ENCODE measurements around the gene CILP2.

Gene CILP2

DNA sequence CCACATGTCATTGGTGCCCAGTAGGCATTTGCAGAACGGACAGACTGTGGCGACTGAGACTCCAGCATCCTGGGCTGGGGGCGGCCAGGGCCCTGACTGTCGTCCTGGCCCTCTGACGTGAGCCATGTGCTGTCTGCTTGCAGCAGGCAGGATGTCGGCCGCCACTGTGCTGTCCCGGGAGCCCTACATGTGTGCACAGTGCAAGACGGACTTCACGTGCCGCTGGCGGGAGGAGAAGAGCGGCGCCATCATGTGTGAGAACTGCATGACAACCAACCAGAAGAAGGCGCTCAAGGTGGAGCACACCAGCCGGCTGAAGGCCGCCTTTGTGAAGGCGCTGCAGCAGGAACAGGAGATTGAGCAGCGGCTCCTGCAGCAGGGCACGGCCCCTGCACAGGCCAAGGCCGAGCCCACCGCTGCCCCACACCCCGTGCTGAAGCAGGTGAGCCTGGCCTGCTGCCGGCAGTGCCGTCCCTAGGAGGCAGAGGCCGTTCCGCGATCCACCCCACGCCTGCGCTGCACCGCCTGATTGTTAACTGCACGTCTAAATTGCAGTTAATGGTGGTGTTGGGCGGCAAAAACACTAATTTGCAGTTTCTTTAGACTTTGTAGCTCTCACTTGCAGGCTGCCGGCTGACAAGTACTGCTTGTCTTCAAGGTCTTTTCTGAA is 37.0 kb upstream of the CILP2 start:
- TF ChIP-seq POLR2A (IDR thresholded peaks at IDR 0.05; ENCODE audit: low read depth, low read length) = no peak
- DNase-seq (ENCODE audit: insufficient read length, low spot score) (no peak), FAIRE-seq (no peak)

DNA sequence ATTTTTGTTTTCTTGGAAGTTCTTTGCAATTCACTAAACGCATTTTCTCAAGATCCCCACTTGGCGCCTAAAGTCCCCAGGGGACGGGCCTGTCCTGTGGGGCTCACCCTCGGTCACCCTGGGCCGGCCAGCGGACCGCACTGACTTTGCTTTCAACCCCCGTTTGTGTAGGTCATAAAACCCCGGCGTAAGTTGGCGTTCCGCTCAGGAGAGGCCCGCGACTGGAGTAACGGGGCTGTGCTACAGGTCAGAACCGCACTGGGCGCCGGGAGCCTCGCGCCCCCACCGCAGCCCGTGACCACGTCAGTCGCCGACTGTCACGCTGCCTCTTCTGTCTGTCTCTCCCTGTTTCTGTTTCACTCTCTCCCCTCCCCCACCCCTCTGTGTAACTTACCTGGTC is 36.3 kb upstream of the CILP2 start:
- FAIRE-seq = no peak
- TF ChIP-seq POLR2A (IDR thresholded peaks at IDR 0.05; ENCODE audit: low read depth, low read length) = no peak
- DNase-seq (ENCODE audit: insufficient read length, low spot score) = no peak

DNA sequence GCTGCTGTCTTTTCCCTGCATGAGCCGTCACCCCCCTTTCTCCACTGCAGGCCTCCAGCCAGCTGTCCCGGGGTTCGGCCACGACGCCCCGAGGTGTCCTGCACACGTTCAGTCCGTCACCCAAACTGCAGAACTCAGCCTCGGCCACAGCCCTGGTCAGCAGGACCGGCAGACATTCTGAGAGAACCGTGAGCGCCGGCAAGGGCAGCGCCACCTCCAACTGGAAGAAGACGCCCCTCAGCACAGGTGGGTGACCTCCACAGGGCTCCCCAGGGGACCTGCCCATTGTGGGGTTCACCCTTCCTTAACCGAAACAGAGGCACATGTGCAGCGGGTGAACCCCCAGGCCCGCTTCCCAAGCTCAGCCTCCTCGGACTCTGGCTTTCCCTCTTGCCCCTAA is 35.8 kb upstream of the CILP2 start:
- TF ChIP-seq POLR2A (IDR thresholded peaks at IDR 0.05; ENCODE audit: low read depth, low read length) = no peak
- DNase-seq (ENCODE audit: insufficient read length, low spot score) = no peak
- FAIRE-seq = no peak

DNA sequence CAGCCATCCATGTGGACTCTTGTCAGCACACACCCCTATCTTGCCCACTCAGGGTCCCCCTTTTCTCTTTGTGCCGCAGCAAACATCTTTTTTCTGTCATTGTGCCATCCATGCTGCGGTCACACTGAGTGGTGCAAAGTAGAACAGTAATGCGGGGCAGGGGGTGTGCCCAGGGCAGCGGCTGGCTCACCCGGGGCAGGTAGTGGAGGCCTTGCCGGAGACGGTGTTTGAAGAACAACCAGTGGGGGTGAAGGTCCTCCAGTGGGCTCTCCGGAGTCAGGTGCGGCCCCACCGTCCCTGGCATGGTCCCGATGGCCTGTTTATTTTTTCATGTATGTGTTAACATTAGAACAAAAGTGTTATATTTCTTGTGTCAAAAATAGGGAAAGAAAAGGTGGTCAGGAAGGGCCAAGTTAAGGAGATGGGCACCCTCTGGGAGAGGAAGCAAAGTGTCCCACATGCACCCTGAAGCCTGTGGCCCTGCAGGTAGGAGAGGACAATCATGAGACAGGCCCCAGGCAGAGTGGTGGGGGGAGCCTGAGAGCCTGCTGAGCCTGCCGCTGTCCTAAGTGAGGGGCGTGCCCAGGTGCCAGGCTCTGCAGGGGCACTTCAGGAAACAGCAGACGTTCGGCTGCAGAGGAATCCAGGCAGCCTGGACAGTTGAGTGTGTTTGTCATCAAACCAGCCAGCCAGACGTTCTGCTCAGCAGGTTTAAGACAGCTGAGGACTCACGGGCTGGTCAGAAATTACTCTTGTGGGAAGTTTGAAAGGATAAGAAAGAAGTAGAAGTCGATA is 35.1 kb upstream of the CILP2 start:
- no peak for TF ChIP-seq POLR2A (IDR thresholded peaks at IDR 0.05; ENCODE audit: low read depth, low read length)
- no peak for FAIRE-seq
- DNase-seq (ENCODE audit: insufficient read length, low spot score) = no peak

DNA sequence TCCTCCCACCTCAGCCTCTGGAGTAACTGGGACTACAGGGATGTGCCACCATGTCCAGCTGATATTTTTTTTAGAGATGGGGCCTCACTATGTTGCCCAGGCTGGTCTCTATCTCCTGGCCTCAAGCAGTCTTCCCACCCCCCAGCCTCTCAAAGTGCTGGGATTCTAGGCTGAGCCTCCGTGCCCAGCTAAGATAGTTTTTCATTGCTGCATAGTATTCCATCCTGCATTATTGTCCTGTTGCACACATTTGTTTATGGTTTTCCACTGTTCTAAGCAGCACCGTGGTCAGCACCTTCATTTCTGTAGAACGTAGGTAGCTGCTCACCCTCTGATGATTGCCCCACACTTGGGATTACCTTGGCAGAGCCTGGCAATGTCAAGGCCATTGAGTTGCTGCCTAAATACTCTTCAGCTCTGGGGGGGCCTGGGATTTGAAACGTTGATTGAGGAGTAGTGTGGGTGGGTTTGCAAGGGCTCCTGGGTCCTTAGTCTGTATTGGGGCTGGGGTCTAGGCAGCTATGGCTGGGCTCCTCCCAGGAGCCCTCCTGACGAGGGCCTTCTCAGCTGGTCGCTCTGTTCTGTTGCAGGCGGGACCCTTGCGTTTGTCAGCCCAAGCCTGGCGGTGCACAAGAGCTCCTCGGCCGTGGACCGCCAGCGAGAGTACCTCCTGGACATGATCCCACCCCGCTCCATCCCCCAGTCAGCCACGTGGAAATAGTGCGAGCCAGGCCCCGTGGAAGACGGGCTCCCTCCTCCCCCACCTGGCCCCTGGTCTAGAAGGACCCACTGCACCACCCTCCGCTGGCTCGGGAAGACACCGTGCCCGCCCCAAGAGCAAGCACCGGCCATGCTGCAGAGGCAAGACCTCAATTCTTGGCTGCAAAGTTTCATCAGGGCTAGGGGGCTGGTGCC is 33.1 kb upstream of the CILP2 start:
- FAIRE-seq = no peak
- TF ChIP-seq POLR2A (IDR thresholded peaks at IDR 0.05; ENCODE audit: low read depth, low read length) = no peak

DNA sequence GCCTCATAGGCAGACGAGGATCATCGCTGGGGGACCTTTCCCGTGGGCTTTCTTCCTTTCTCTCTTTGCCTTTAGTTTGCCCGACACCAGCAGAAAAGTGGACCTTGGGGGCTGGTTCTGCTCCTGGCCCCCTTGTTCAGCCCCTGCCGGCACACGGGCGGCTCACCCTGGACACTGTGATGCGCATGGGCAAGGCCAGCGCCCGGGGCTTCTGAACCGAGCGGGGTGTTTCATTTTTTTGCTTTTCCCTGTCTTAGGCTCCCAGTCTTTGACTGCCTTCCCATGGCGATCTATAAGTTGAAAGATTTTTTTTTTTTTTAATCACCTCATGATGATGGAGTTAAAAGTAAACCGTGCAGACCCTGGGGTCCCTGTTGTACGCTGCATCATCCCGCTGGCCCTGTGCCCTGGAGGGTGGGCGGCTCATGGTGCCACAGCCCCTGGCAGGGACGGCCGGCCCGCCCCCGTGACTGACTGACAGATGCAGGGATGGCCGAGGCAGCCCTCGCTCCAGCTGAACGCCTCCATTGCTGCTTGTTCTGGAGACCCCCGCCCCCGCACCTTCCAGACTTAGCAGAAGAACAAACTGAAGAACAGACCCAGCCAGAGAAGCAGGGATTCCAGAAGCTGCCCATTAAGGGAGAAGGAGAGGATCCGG is 32.3 kb upstream of the CILP2 start:
- FAIRE-seq = no peak
- TF ChIP-seq POLR2A (IDR thresholded peaks at IDR 0.05; ENCODE audit: low read depth, low read length) = no peak

More for the DNA sequence above, 33.1 kb upstream of the CILP2 start:
- DNase-seq (ENCODE audit: insufficient read length, low spot score) = no peak

DNA sequence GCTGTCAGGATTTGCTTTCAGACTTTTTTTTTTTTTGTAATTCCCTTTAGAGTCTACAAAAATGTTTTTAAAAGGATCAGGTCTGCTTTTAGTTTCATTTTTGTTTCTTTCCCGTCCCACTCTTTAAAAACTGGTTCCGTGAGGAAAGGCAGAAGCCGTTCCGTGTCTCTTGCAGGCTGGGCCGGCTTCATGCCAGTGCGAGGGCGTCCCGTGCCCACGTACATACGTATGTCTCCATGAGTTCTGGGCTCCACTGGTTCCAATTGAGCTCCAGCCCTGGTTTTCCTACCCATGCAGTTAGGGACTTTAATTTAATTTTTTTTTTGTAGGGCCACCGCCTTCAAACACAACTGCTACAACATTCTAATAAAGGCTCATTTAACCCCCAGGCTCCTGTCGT is 31.5 kb upstream of the CILP2 start:
- DNase-seq (ENCODE audit: insufficient read length, low spot score) (no peak), FAIRE-seq (no peak)
- no peak for TF ChIP-seq POLR2A (IDR thresholded peaks at IDR 0.05; ENCODE audit: low read depth, low read length)

More for the DNA sequence above, 32.3 kb upstream of the CILP2 start:
- DNase-seq (ENCODE audit: insufficient read length, low spot score) = no peak

GRCh38 chr19:19507354-19507753 is 30.7 kb upstream of the CILP2 start:
- FAIRE-seq = no peak
- no peak for DNase-seq (ENCODE audit: insufficient read length, low spot score)
- no peak for TF ChIP-seq POLR2A (IDR thresholded peaks at IDR 0.05; ENCODE audit: low read depth, low read length)

DNA sequence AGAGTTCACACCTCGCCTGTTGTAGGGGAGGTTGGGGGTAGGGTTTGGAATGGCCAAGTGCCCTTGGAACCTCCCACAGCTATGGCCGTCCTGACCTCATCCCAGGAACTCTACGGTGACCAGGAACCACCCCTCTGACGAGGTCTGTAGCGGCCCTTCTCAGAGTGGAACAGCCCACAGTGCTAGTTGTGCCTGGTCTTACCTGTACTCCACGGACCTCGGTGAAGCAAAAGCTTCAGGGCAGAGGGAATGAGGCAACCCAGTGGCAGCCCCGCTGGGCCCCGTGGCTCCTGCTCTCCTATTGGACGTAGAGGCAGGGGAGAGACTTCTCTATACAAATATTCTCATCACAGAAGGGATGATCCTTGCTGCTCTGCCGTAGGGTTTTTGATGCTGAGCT is 29.8 kb upstream of the CILP2 start:
- no peak for TF ChIP-seq POLR2A (IDR thresholded peaks at IDR 0.05; ENCODE audit: low read depth, low read length)
- no peak for DNase-seq (ENCODE audit: insufficient read length, low spot score)
- no peak for FAIRE-seq

- FAIRE-seq (no peak), DNase-seq (ENCODE audit: insufficient read length, low spot score) (no peak)
- TF ChIP-seq POLR2A (IDR thresholded peaks at IDR 0.05; ENCODE audit: low read depth, low read length) = no peak
These were observed 27.6 kb upstream of the CILP2 start for GRCh38 chr19:19510432-19510831.

DNA sequence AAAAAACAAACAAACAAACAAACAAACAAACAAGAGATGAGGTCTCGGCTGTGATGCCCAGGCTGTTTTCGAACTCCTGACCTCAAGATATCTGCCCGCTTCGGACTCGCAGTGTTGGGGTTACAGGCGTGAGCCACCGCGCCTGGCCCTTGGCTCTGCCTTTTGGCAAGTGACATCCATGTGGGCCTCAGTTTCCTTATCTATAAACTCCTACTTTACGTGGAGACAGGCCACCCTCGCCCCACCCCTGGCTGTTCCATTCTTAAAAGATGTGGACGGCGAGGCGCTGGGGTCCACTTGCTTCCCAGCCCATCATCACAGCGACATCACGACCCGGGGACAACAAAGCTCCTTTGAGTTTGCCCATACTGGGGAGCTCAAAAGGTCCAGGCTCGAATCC is 24.4 kb upstream of the CILP2 start:
- no peak for TF ChIP-seq POLR2A (IDR thresholded peaks at IDR 0.05; ENCODE audit: low read depth, low read length)
- FAIRE-seq (no peak), DNase-seq (ENCODE audit: insufficient read length, low spot score) (no peak)

GRCh38 chr19:19514215-19514657 is 23.8 kb upstream of the CILP2 start:
- no peak for TF ChIP-seq POLR2A (IDR thresholded peaks at IDR 0.05; ENCODE audit: low read depth, low read length)
- DNase-seq (ENCODE audit: insufficient read length, low spot score) = no peak
- FAIRE-seq = no peak

- DNase-seq (ENCODE audit: insufficient read length, low spot score) (no peak), FAIRE-seq (no peak)
- TF ChIP-seq POLR2A (IDR thresholded peaks at IDR 0.05; ENCODE audit: low read depth, low read length) = no peak
These were observed 23.0 kb upstream of the CILP2 start, which contains the start of gene TSSK6 for GRCh38 chr19:19514881-19515641. TSS of gene TSSK6 (minus strand) at chr19:19515548. CDS start at chr19:19515427, 121 bp downstream.

Measured in H54 (cell line).